Measurements from ENCODE around the gene GOLGA6L25. TPM values are rescaled to one million over a fixed set of nuclear protein-coding genes. Genes with fewer than 3 reads are reported as not detected.
"Not testable (repeated sequence)": the region's sequence is repeated elsewhere in the genome, so short reads cannot be mapped to it uniquely, and the experiment has no call there.

GOLGA6L25 gene
- total and polyA plus RNA-seq, 9 of the 15 experiments (the other 6 are each of a cell fraction or from before 2014, with no cell fraction given) = not detected

DNA sequence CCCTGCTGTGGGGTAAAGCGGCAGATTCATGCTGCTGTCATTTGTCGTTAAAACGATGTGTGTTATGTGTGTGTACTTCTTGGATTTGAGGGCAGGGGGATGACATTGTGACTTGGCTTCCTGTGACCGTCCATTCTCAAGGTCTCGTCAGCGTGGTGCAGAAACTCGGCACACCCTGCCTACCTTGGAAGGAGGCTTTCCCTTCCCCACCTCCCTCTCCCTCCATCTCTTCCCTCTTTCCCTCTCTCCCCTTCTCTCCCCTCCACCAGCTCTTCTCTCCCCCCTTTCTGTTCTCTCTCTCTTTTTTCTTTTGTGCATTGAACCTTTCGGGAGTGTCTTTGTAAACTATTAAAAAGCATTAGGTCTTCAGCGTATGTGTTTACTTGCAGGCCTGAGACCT is 36.4 kb downstream of the GOLGA6L25 start:
- TF ChIP-seq, protein P1, sequence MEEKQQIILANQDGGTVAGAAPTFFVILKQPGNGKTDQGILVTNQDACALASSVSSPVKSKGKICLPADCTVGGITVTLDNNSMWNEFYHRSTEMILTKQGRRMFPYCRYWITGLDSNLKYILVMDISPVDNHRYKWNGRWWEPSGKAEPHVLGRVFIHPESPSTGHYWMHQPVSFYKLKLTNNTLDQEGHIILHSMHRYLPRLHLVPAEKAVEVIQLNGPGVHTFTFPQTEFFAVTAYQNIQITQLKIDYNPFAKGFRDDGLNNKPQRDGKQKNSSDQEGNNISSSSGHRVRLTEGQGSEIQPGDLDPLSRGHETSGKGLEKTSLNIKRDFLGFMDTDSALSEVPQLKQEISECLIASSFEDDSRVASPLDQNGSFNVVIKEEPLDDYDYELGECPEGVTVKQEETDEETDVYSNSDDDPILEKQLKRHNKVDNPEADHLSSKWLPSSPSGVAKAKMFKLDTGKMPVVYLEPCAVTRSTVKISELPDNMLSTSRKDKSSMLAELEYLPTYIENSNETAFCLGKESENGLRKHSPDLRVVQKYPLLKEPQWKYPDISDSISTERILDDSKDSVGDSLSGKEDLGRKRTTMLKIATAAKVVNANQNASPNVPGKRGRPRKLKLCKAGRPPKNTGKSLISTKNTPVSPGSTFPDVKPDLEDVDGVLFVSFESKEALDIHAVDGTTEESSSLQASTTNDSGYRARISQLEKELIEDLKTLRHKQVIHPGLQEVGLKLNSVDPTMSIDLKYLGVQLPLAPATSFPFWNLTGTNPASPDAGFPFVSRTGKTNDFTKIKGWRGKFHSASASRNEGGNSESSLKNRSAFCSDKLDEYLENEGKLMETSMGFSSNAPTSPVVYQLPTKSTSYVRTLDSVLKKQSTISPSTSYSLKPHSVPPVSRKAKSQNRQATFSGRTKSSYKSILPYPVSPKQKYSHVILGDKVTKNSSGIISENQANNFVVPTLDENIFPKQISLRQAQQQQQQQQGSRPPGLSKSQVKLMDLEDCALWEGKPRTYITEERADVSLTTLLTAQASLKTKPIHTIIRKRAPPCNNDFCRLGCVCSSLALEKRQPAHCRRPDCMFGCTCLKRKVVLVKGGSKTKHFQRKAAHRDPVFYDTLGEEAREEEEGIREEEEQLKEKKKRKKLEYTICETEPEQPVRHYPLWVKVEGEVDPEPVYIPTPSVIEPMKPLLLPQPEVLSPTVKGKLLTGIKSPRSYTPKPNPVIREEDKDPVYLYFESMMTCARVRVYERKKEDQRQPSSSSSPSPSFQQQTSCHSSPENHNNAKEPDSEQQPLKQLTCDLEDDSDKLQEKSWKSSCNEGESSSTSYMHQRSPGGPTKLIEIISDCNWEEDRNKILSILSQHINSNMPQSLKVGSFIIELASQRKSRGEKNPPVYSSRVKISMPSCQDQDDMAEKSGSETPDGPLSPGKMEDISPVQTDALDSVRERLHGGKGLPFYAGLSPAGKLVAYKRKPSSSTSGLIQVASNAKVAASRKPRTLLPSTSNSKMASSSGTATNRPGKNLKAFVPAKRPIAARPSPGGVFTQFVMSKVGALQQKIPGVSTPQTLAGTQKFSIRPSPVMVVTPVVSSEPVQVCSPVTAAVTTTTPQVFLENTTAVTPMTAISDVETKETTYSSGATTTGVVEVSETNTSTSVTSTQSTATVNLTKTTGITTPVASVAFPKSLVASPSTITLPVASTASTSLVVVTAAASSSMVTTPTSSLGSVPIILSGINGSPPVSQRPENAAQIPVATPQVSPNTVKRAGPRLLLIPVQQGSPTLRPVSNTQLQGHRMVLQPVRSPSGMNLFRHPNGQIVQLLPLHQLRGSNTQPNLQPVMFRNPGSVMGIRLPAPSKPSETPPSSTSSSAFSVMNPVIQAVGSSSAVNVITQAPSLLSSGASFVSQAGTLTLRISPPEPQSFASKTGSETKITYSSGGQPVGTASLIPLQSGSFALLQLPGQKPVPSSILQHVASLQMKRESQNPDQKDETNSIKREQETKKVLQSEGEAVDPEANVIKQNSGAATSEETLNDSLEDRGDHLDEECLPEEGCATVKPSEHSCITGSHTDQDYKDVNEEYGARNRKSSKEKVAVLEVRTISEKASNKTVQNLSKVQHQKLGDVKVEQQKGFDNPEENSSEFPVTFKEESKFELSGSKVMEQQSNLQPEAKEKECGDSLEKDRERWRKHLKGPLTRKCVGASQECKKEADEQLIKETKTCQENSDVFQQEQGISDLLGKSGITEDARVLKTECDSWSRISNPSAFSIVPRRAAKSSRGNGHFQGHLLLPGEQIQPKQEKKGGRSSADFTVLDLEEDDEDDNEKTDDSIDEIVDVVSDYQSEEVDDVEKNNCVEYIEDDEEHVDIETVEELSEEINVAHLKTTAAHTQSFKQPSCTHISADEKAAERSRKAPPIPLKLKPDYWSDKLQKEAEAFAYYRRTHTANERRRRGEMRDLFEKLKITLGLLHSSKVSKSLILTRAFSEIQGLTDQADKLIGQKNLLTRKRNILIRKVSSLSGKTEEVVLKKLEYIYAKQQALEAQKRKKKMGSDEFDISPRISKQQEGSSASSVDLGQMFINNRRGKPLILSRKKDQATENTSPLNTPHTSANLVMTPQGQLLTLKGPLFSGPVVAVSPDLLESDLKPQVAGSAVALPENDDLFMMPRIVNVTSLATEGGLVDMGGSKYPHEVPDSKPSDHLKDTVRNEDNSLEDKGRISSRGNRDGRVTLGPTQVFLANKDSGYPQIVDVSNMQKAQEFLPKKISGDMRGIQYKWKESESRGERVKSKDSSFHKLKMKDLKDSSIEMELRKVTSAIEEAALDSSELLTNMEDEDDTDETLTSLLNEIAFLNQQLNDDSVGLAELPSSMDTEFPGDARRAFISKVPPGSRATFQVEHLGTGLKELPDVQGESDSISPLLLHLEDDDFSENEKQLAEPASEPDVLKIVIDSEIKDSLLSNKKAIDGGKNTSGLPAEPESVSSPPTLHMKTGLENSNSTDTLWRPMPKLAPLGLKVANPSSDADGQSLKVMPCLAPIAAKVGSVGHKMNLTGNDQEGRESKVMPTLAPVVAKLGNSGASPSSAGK (IDR thresholded peaks at IDR 0.05) = peak; percentile 31
- ATAC-seq; H3K27ac ChIP-seq (ENCODE audit: extremely low read depth, low read depth, low read length); CTCF ChIA-PET (ENCODE audit: low intra/inter-chr PET ratio); H3K9me1 ChIP-seq (ENCODE audit: control insufficient read depth, insufficient read depth, low read length); H3K9ac ChIP-seq (ENCODE audit: insufficient read depth in 1 of 2, low read depth in 2 of 2, low read length in 2 of 2); H4K20me1 ChIP-seq (replicated peaks; ENCODE audit: control insufficient read depth, insufficient read depth, low read length); H3K79me2 ChIP-seq (ENCODE audit: control insufficient read depth, insufficient read depth, low read length); intact Hi-C loops (cut with micrococcal nuclease); BruUV-seq (replicated peaks); POLR2A ChIA-PET; H3K9me3 ChIP-seq (replicated peaks; ENCODE audit: control insufficient read depth, insufficient read depth, low read depth, low read length); H3K27me3 ChIP-seq (ENCODE audit: control insufficient read depth in 2 of 2, insufficient read depth in 2 of 2, low read length in 2 of 2); H2AFZ ChIP-seq (ENCODE audit: low read depth, low read length); FAIRE-seq; H3K4me1 ChIP-seq (replicated peaks in 1 of 2; ENCODE audit: control insufficient read depth in 2 of 2, insufficient read depth in 2 of 2, low read length in 2 of 2); DNase-seq (ENCODE audit: extremely low read depth in 1 of 4, low spot score in 3 of 4); H3K36me3 ChIP-seq (ENCODE audit: control insufficient read depth, insufficient read depth, low read length); in situ Hi-C loops (cut with MboI): not testable (repeated sequence)
- 0% methylated on average over 2 of the region's 9 CpGs for WGBS (ENCODE audit: insufficient coverage, low coverage, missing lambda C conversion rate)
- peak overlapping the region; percentile 55; the same call in 1 of the 2 replicates for H3K4me2 ChIP-seq (ENCODE audit: insufficient read depth, low read length)
- H3K4me3 ChIP-seq = peak overlapping the region; percentile 21; the same call in 1 of the 2 replicates

- intact Hi-C loops (cut with micrococcal nuclease); CTCF ChIA-PET (ENCODE audit: low intra/inter-chr PET ratio); BruUV-seq (replicated peaks); H4K20me1 ChIP-seq (replicated peaks; ENCODE audit: control insufficient read depth, insufficient read depth, low read length); H3K9ac ChIP-seq (ENCODE audit: insufficient read depth in 1 of 2, low read depth in 2 of 2, low read length in 2 of 2); in situ Hi-C loops (cut with MboI); H2AFZ ChIP-seq (ENCODE audit: low read depth, low read length); DNase-seq (ENCODE audit: extremely low read depth in 1 of 4, low spot score in 3 of 4); H3K79me2 ChIP-seq (ENCODE audit: control insufficient read depth, insufficient read depth, low read length); H3K27me3 ChIP-seq (ENCODE audit: control insufficient read depth in 2 of 2, insufficient read depth in 2 of 2, low read length in 2 of 2); H3K4me3 ChIP-seq; ATAC-seq; FAIRE-seq; H3K36me3 ChIP-seq (ENCODE audit: control insufficient read depth, insufficient read depth, low read length); H3K9me1 ChIP-seq (ENCODE audit: control insufficient read depth, insufficient read depth, low read length); H3K27ac ChIP-seq (ENCODE audit: extremely low read depth, low read depth, low read length); H3K4me1 ChIP-seq (replicated peaks in 1 of 2; ENCODE audit: control insufficient read depth in 2 of 2, insufficient read depth in 2 of 2, low read length in 2 of 2); POLR2A ChIA-PET; H3K4me2 ChIP-seq (ENCODE audit: insufficient read depth, low read length); H3K9me3 ChIP-seq (replicated peaks; ENCODE audit: control insufficient read depth, insufficient read depth, low read depth, low read length): not testable (repeated sequence)
- WGBS (ENCODE audit: insufficient coverage, low coverage, missing lambda C conversion rate) = no CpG with 5 or more reads among the region's 3 CpGs
Observed at GRCh38 chr15:28592395-28592794, 39.0 kb downstream of the GOLGA6L25 start.
